Activated CD8-positive, alpha-beta memory T cell treated with anti-CD3 and anti-CD28 coated beads for 1 hour (primary cell): ENCODE measurements around the gene BPIFA2.
"Not testable (repeated sequence)": the region's sequence is repeated elsewhere in the genome, so short reads cannot be mapped to it uniquely, and the experiment has no call there.

Source experiments
- DNase-seq, 2 donors: peaks; one replicate each; pipeline ENCODE4 v3.0.0-alpha.2; 2020; ENCODE audit warnings: low read depth in 1 of 2; ENCODE audit errors: extremely low read depth in 1 of 2

The BPIFA2 gene, protein sequence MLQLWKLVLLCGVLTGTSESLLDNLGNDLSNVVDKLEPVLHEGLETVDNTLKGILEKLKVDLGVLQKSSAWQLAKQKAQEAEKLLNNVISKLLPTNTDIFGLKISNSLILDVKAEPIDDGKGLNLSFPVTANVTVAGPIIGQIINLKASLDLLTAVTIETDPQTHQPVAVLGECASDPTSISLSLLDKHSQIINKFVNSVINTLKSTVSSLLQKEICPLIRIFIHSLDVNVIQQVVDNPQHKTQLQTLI

DNA sequence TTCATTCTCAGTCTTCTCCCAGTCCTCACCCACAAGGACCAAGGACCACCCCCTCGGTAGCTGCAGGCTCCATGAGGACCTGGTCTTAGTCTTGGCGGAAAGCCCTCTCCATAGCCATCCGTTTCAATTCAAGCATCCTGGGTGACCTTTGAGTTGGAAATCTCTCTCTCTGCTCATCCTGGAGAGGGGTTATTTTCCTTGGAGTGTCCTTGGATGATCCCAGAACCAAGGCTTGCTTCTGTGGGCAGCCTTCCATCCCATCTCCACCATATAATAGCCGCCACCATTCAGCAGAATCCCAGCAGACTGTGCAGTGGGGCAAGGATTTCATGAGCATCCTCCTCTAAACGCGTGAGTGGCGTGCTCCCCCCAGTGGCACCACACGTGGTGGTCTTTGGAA lies at the start of gene BPIFA2:
BPIFA2 (plus strand) TSS at position 301 of the 400 bp plus-strand sequence. CDS start 987 bp downstream, outside the sequence.
- DNase-seq, result no peak

DNA sequence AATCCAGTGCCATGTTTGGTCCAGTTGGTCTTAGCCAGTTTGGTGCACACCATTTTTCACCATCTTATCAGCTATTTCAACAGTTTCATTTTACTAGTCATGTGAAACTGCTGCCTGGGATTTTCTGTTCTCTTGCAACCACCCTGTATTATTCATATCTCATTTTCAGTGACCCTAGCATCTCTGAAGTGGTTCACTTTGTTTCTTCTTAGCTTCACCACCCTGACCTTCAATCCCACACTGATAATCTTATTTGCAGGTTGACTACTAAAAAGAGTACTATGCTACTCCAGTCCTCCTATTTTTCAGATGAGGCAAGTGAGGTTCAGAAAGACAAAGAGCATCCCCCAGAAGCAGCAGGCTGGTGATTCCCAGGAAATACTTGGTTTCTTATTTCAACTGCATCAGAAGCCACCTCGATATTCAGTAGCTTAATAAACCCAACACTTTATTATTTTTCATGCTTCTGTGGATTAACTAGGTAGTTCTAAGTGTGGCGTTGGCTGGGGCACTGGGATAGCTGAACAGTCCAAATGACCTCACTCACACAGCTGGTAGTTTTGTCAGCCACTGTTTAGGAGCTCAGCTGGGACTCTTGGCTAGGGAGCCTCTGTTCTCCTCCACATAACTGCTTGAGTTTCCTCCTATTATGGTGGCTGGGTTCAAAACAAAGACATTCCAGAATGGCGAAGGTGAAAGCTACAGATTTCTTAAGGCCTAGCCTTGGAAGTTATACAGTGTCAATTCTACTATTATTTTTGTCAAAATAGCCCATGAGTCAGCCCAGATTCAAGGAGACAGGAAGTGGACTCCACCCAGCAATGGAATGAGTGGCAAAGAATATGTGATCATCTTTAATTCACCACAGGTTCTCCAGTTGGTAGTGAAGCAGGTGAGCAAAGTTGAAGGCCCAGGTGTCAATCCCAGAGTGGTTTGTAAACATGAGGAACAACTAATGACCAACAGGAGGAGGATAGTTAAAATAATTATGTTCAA lies 47.9 kb upstream of the BPIFA2 start:
- no peak for DNase-seq

DNA sequence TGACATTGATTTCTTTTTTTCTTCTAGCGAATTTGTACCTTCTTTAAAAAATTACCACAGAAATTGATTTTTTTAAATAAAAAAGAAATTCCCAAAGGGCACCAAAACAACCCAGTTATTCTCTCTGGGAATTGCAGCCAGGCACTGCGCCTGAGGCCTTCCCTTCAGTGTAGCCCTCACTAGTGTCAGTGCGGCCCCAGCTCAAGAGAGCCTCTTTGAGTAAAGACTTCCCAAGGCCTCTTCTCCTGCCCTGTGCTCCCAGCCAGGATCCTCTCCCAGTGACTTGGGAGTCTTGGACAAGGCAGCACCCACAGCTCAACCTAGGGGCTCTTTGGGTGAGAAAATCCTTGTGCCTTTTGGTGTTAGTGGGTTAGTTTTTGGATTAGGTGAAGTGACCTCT lies 47.0 kb upstream of the BPIFA2 start:
- DNase-seq, result no peak

DNA sequence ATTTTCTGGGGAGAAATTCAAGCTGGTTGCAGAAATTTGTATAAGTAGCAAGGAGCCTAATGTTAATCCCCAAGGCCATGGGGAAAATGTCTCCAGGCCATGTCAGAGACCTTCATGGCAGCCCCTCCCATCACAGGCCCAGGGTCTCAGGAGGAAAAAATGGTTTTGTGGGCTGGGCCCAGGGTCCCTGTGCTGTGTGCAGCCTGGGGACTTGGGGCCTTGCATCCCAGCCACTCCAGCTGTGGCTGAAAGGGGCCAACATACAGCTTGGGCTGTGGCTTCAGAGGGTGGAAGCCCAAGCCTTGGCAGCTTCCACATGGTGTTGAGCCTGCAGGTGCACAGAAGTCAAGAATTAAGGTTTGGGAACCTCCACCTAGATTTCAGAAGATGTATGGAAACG lies 45.7 kb upstream of the BPIFA2 start:
- DNase-seq, result not testable (repeated sequence)

DNA sequence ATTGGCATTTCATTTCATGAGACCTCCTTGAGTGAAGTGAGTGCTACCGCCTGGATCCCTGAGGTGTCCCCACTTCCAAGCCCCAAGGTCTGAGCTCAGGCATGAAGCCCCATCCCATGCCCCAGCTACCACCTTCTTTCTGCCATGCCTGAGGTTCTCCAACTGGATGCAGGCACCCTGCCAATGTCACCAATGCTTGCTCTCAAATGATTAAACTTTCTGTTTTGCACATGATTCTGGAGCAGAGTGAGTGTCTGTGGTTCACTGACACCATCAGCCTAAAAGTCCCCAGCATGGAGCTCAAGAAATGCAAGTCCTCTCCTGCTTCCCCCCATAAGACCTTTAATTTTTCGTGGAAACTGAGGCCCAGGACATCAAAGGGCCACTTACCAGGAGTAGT lies 43.7 kb upstream of the BPIFA2 start:
- no peak for DNase-seq

DNA sequence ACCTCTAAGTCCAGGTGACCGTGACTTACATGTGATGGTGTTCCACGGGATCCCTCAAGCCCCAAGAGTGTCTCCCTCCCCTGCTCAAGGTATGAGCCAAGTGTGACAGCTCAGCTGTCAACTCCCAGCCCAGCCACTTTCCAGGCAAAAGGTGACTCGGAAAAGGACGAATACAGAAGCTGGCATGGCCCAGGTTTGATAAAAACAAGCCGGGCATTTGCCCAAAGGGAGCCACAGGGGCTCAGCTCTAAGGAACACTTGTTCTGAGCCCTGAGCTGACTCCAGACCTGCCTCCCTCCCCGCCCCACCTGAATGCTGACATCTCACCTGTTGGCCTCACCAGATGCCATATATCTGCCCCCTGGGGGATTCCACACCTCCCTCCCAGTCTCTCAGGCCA lies 43.0 kb upstream of the BPIFA2 start:
- no peak for DNase-seq

DNA sequence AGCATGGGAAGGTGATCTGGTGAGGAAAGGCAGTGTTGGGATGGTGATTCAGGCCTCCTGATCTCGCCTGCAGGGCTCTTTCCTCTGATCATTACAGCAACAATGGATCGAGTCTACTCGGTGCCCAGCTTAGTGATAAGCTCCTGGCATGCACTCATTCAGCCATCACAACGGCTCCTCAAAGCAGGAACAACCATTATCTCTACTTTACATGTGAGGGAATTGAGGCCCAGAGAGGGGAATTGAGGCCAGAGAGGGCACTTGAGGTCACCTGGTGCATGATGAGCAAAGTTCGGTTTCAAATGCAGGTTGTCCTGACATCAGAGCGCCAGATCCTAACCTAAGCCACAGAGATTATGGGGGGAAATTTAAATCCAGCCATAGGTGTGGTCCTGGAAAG lies 42.0 kb upstream of the BPIFA2 start:
- no peak for DNase-seq

DNA sequence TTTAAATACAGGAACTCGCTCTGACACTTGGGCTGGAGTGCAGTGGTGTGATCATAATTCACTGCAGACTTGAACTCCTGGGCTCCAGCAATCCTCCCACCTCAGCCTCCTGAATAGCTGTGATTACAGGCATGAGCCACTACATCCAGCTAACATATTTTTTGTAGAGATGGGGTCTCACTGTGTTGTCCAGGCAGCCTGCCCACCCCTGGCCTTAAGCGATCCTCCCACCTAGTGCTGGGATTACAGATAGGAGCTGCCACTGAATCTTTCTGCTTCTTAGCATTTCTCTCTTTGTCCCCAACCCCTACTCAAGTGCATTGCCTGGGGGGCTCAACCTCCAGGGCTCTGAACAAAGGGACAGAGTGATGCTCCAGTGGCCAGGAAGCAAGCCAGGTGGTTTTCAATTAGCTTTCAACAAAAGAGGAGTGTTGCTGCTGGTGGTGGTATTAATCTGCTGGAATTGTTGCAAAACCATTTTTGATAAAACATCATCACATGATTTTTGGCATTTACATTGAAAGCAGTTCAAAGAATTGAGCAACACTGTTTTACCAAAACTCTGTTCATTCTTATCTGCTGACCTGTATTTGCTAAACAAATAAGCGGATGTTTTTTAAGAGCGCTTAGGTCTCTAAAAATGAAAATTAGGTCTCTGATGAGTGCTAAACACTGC lies 40.4 kb upstream of the BPIFA2 start:
- no peak for DNase-seq

DNA sequence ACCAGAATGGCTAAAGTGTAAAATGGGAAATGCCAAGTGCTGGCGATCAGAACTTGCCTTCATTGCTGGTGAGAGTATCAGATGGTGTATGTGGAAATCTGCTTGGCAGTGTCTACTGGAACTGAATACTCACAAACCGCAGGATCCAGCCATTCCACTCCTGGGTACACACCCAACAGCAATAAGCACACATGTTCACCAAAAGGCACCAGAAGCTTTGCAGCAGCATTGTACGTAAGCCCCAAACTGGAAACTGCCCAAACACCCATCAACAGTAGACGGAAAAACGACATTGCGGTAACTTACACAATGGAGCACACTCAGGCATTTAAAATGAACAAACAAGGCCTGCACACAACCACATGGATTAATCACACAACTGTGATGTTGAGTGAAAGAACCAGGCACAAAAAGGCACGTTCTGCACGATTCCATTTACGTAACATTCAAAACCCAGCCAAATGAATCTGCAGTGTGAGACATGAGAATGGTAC lies 37.3 kb upstream of the BPIFA2 start:
- no peak for DNase-seq

DNA sequence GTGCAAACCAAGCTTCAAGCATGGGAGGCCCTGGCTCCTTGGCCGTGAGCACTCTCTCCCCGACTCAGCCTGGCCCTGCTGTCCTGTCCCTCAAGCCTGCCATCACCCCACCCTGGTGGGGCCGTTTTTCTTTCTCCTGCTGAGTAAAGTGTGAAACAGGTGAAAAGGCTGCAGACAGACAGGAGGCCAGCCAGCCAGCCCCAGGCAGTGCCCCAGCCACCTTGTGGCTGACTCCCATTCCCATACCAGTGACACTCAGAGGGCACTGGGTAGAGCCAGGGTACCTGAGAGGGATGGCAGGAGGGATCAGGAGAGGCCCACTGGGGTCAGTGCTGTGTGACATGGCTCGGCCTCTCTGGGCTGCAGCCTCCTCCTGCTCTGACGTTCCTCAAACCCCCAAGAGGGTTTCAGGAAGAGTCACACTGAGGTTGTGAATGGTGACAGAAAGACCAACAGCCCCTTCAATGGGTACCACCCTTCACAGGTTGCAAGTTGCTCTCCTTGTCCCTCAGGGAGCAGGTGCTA lies 35.9 kb upstream of the BPIFA2 start:
- no peak for DNase-seq

DNA sequence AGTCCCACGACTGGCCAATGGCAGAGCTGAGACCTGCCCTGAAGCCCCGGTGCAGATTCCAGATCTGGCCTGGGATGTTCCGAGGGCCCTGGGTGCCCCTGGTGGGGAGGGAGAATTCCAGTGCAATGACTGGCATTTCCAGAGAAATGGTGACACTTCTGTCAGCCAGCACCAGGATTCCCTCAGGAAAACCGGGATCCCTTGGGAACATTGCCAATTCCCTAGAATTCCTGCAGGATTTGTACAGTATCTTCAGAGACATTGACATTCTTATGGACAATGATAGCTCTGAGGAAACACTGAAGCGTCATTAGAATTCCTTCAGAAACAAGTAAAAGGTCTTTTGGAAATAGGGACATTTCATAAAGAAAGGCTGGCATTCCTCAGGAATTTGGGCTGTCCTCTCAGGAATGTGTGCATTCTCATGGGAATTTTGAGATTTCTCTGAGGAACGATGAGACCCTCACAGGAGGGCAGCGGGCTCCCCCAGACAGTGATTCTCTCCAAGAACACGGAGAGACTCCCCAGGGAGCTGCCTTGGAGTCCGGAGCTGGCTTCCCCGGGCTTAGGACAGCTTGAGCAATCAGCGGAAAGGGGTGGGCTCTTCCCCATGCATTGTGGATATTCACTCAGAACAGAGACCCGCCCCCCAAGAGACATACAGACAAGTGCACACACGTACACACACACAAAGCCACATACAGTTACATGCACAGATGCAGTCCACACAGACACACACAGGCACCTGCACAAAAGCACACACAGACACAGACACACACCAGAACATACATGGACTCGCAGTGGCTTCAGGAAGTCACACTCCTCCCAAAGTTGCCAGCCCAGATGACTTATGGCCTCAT lies 35.2 kb upstream of the BPIFA2 start:
- DNase-seq, result no peak

DNA sequence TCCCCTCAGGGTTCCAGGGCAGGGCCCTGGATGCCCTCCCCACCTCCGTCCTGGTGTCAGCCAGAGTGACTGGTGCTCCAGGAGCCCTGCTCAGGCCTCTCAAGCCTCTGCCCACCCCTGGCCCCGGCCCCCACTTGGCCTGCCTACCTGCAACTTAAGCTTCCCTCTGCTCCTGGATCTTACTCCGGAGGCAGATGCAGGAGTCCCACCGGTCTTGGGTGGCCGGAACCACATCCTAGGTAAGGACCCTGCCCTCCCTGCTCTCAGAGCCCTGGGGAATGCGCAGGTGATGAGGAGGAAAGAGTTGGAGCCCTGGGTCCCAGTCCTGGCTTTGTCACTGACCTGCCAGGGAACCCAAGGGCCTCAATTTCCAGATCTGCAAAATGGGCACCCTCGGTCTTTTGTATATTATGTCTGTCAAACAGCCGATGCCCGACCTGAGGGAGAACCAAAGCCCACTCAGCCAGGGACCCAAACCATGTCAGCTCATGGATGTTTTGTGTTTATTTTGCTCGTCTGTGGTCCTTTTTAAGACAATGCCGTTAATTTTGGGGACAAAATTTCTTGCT lies 34.5 kb upstream of the BPIFA2 start:
- DNase-seq, result no peak

DNA sequence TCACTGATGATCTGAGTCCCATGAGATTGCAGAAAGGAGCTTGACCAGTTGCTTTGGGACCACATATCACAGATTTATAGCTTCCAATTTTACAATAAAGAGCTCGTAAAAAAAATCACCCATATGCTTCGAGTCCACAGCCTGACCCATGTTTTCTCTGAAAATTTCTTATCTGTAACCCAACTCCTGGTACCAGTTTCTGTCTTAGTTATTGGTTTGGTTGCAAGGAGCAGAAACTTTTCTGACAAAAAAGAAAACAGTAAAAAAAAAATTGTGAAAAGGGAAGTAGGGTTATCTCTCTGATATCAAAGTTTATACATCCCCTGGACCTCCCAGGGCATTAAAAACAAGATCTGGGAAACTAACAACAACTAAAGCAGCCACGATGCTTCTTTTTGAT lies 30.8 kb upstream of the BPIFA2 start:
- DNase-seq, result no peak

DNA sequence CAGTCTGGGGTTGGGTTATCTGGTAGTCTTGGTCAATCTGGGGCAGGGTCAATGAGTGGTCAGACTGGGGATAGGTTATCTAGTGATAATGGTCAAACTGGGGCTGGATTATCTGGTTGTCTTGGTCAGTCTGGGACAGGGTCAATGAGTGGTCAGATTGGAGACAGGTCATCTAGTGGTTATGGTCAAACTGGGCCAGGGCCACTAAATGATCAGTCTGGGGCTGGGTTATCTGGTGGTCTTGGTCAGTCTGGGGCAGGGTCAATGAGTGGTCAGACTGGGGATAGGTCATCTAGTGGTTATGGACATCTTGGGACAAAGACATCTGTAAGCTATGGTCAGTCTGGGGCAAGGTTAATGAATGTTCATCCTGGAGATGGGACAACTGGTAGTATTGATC lies 28.5 kb upstream of the BPIFA2 start:
- DNase-seq, result no peak

DNA sequence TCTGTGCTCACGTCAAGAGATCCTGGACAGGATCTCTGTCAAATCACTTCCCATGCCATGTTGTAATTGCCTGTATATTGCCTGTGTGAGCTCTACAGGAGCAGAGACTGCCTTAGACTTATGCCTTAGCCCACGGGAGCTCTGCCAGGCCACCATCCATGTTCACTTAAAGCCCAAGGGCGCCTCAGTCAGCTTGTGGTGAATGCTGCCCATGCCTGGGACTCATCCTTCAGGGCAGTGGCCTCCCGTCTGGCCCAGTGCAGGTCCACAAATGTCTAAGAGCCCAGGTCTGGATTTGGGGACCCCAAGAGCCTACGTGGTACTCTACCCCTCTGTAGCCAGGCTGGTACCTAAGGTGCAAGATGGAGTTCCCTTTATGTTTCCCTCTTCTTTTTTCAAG lies 22.4 kb upstream of the BPIFA2 start:
- no peak for DNase-seq

DNA sequence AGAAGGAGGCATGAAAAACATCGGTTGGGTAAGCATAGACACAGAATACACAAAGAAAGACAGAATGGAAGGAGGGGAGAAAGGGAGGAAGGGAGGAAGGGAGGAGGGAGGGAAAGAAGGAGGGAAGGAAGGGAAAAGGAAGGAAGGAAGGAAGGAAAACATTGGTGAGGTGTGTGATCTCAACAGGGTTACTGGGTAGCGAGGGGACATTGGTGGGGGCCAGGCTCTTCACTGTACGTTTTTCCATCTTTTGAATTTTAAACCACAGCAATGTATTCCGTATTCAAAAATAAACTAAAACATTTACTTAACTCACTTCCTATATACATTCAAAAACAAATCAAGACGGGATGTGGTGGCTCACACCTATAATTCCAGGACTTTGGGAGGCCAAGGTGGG lies 20.7 kb upstream of the BPIFA2 start:
- DNase-seq, result no peak

DNA sequence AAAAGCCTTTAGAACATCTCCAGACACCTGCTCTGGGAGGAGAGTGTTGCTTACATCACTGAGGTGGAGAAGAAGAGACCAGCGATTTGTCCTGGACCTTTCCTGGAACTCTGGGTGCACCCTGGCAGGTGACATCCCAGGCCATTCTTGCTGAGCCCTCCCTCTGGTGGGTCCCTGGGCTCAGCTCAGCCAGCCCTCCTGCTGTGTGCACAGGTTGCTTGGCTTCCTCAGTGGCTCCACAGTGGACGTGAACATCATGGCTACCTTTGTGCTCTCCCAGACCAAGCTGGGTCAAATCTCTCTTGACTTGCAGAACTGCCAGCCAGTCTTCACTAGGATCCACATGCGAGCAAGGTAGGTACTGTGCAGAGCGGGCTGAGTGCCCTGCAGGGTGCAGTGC lies 19.9 kb upstream of the BPIFA2 start:
- no peak for DNase-seq

DNA sequence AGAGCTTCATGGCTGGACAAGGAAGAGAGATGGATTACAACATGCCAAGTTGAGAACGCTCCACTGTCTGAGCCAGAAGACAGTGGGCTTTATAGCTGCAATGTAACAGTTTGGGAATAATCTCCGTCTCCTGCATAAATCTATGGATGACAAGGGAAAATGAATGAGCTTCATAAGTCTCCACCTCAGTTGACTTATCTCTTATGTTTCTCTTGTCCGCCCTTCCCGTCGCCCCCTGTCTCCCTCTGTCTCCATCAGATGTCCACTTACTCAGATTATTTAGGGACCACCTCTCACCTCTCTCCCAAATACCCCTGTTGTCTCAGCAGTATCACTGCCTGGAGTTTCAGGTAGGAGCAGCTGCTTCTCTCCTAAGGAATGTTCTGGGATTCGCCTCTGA lies 13.7 kb upstream of the BPIFA2 start:
- DNase-seq, result no peak

DNA sequence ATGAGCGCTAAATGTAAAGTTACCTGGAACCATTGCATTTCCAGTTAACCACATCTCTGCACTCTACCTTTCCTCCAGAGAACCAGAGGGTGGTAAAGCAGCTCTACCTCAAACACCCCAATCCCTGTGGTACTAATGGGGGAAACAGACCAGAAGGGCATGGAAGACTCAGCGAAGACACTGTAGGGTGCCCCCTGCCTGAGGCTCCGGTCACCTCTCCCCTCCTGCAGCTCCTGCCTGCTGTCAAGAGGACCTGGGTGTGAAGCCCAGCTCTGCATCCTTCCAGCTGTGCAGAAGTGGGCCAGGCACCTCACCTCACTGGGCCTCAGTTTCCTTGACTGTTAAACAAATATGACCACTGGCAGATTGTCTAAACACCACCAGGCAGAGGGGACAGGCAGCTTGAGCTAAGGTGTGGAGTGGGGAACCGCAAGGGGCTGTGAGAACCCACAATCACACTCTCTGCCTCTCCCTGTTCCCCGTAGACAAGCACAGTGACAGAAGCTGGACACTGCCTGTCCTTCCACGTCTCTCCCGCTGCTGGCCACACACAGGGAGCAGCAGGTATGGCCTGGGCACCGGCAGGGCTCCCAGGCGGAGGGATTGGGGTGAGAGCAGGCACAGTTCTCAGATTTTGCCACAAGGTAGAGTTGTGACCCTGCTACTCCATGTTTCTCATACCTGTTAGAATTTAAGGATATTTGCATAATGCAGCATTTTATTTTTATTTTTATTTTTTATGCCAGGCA lies 9.1 kb upstream of the BPIFA2 start:
- no peak for DNase-seq
